Tibial nerve (tissue), 4 donors: ENCODE data around the gene DNAJC15.

Experiments used
- CTCF ChIP-seq, 5 experiments: fragments of 200-600 bp in 3 of 5; fragments of 450-650 bp in 2 of 5; sonication (generic) in 3 of 5; IDR thresholded peaks; one replicate each; pipeline ENCODE4 v1.5.1; 2016 to 2019; ENCODE audit warnings: antibody characterized with exemption in 5 of 5, mild to moderate bottlenecking in 3 of 5, moderate library complexity in 2 of 5
- EP300 ChIP-seq, 2 donors: sonication (generic); formaldehyde crosslinking; IDR thresholded peaks; one replicate each; pipeline ENCODE4 v1.6.1; 2017; ENCODE audit warnings: antibody characterized with exemption in 2 of 2, mild to moderate bottlenecking in 1 of 2
- POLR2A ChIP-seq, 2 donors: fragments of 450-650 bp; IDR thresholded peaks; one replicate each; pipeline ENCODE4 v1.6.1; 2017; ENCODE audit warnings: antibody characterized with exemption in 2 of 2, mild to moderate bottlenecking in 2 of 2, moderate library complexity in 2 of 2

GRCh38 chr13:43154156-43154651 is 130.8 kb downstream of the DNAJC15 start:
- TF ChIP-seq CTCF (IDR thresholded peaks at IDR 0.05) (no peak), POLR2A (IDR thresholded peaks at IDR 0.05) (no peak), EP300 (IDR thresholded peaks at IDR 0.05) (no peak)
